ENCODE results near the gene MLLT3.

MLLT3 gene

DNA sequence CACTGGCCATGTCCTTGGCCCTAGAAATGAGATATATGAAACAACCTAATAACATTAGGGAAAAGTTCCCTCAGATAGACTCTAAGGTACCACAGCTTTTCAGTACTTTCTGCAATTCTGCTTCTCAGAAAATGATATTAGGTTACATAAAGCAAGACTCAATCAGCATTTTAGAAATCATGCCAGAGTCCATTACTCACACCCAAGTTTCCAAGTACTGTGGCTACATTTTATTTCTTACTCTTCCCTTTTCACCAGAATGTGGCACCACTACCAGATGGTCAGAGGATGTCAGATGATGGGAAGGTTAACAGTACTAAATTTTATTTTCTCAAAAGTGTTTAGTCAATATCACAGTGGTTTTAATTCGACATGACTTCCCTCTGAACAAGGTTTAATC, 217.2 kb downstream of the MLLT3 start:
- no peak for ATAC-seq (ENCODE audit: low read depth)
- Histone ChIP-seq H3K9me3 (ENCODE audit: severe bottlenecking) (no peaks in the 10 kb centered on the region), H3K27me3 (ENCODE audit: insufficient read depth, poor library complexity, severe bottlenecking) (no peaks in the 10 kb centered on the region), H3K4me1 (ENCODE audit: insufficient read depth, poor library complexity, severe bottlenecking) (no peaks in the 10 kb centered on the region), H3K27ac (ENCODE audit: poor library complexity, severe bottlenecking) (no peak overlapping the region), H3K4me3 (ENCODE audit: severe bottlenecking) (no peak overlapping the region), H3K36me3 (ENCODE audit: low read depth) (no peaks in the 10 kb centered on the region)
- no peak for DNase-seq (ENCODE audit: low spot score)
- TF ChIP-seq CTCF (IDR thresholded peaks at IDR 0.05; ENCODE audit: poor library complexity, severe bottlenecking): no peak

- no peak overlapping the region for H3K4me3 ChIP-seq (ENCODE audit: severe bottlenecking)
- H3K9me3 ChIP-seq (ENCODE audit: severe bottlenecking): no peaks in the 10 kb centered on the region
- no peaks in the 10 kb centered on the region for H3K27me3 ChIP-seq (ENCODE audit: insufficient read depth, poor library complexity, severe bottlenecking)
- H3K36me3 ChIP-seq (ENCODE audit: low read depth): no peaks in the 10 kb centered on the region
- ATAC-seq (ENCODE audit: low read depth) (no peak), DNase-seq (ENCODE audit: low spot score) (no peak)
- H3K4me1 ChIP-seq (ENCODE audit: insufficient read depth, poor library complexity, severe bottlenecking): no peaks in the 10 kb centered on the region
- TF ChIP-seq CTCF (IDR thresholded peaks at IDR 0.05; ENCODE audit: poor library complexity, severe bottlenecking): no peak
- no peak overlapping the region for H3K27ac ChIP-seq (ENCODE audit: poor library complexity, severe bottlenecking)
Observed at GRCh38 chr9:20404192-20404813, 218.0 kb downstream of the MLLT3 start.

DNA sequence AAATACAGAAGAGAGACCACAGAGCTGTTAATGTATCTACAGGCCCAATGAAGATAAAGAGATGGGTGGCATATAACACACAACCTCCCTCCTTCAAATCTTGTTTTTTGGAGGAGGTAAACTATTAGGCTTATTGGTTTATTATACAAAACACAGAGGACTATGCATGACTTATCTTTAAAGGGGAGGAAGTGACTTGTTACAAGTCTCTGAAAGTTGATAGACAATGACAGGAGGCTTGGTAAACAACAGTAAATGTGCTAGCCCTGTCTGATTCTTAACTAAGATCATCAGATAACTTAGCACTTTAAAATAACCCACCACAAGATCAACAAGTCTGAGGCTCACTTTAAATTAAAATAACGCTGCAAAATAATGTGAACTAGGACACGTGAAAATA, 219.0 kb downstream of the MLLT3 start:
- Histone ChIP-seq H3K4me1 (ENCODE audit: insufficient read depth, poor library complexity, severe bottlenecking) (no peaks in the 10 kb centered on the region), H3K4me3 (ENCODE audit: severe bottlenecking) (no peak overlapping the region), H3K36me3 (ENCODE audit: low read depth) (no peaks in the 10 kb centered on the region), H3K27me3 (ENCODE audit: insufficient read depth, poor library complexity, severe bottlenecking) (no peaks in the 10 kb centered on the region), H3K27ac (ENCODE audit: poor library complexity, severe bottlenecking) (no peak overlapping the region), H3K9me3 (ENCODE audit: severe bottlenecking) (no peaks in the 10 kb centered on the region)
- DNase-seq (ENCODE audit: low spot score) (no peak), ATAC-seq (ENCODE audit: low read depth) (no peak)
- no peak for TF ChIP-seq CTCF (IDR thresholded peaks at IDR 0.05; ENCODE audit: poor library complexity, severe bottlenecking)

DNA sequence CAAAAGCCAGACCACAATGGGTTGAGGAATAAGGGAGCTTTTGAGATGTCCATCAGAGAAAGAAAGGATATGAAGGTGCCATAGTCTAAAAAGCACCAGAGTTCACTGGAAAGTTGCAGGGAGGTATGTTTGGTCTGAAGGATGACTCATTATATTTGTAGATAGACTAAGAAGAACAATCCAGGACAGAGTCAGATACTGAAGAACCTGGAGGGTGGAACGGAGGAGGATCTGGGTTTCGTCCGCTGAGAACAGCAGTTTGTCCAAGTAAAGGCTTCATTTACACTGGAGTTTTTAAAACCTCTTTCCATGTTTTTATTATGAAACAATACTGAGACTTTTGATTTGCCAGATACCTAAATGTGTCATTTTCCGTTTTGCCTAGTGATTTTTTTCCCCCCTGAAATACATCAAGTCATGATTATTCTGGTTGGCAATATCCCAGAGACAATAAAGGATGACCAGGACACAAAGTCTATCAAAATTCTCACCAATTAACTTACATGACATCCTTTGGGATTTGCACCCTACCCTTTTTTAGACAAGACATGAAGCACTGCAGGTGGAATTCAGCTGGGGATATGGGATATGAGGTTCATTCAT, 219.9 kb downstream of the MLLT3 start:
- H3K4me3 ChIP-seq (ENCODE audit: severe bottlenecking): no peak overlapping the region
- H3K36me3 ChIP-seq (ENCODE audit: low read depth): no peaks in the 10 kb centered on the region
- H3K4me1 ChIP-seq (ENCODE audit: insufficient read depth, poor library complexity, severe bottlenecking): no peaks in the 10 kb centered on the region
- no peak for DNase-seq (ENCODE audit: low spot score)
- no peak for ATAC-seq (ENCODE audit: low read depth)
- H3K27me3 ChIP-seq (ENCODE audit: insufficient read depth, poor library complexity, severe bottlenecking): no peaks in the 10 kb centered on the region
- no peak overlapping the region for H3K27ac ChIP-seq (ENCODE audit: poor library complexity, severe bottlenecking)
- H3K9me3 ChIP-seq (ENCODE audit: severe bottlenecking): no peaks in the 10 kb centered on the region
- no peak for TF ChIP-seq CTCF (IDR thresholded peaks at IDR 0.05; ENCODE audit: poor library complexity, severe bottlenecking)

Data from RWPE2 (cell line).